Uterus (tissue), 2 donors: ENCODE data around the gene PPP4R4.

Experiments
- POLR2A ChIP-seq, 2 donors: fragments of 450-650 bp; IDR thresholded peaks; one replicate each; pipeline ENCODE4 v1.6.1; 2016; ENCODE audit warnings: antibody characterized with exemption in 2 of 2, mild to moderate bottlenecking in 1 of 2, moderate library complexity in 1 of 2
- TF ChIP-seq, protein P1 (sequence below), 4 experiments: fragments of 200-600 bp in 2 of 4; fragments of 450-650 bp in 2 of 4; sonication (generic) in 2 of 4; IDR thresholded peaks; one replicate each; pipeline ENCODE4 v1.5.1; 2016 to 2019; ENCODE audit warnings: antibody characterized with exemption in 4 of 4, mild to moderate bottlenecking in 2 of 4, moderate library complexity in 1 of 4

DNA sequence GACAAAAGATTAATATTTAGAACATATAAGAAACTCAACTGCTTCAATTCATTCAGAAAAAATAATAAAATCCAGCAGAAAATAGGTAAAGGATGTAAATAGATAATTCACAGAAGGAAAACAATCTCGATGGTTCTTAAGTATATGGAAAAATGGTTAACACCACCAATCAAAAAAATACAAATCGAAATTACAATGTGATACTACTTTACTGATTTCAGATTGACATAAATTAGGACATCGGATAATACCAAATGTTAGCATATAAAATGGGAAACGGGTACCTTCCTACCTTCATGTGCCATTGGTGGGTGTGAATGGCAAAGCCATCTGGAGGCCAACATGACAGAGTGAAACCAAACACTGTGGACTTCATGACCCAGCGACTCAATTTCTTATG is 1.6 kb upstream of the PPP4R4 start:
- TF ChIP-seq, protein P1, sequence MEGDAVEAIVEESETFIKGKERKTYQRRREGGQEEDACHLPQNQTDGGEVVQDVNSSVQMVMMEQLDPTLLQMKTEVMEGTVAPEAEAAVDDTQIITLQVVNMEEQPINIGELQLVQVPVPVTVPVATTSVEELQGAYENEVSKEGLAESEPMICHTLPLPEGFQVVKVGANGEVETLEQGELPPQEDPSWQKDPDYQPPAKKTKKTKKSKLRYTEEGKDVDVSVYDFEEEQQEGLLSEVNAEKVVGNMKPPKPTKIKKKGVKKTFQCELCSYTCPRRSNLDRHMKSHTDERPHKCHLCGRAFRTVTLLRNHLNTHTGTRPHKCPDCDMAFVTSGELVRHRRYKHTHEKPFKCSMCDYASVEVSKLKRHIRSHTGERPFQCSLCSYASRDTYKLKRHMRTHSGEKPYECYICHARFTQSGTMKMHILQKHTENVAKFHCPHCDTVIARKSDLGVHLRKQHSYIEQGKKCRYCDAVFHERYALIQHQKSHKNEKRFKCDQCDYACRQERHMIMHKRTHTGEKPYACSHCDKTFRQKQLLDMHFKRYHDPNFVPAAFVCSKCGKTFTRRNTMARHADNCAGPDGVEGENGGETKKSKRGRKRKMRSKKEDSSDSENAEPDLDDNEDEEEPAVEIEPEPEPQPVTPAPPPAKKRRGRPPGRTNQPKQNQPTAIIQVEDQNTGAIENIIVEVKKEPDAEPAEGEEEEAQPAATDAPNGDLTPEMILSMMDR (IDR thresholded peaks at IDR 0.05) = no peak
- no peak for TF ChIP-seq POLR2A (IDR thresholded peaks at IDR 0.05)
